GM21381 (cell line): Measurements from ENCODE around the gene PMP22.

Source experiments
- ATAC-seq: cut with Tn5 transposase; IDR thresholded peaks from one replicate; pipeline ENCODE4 v1.9.1; 2021; ENCODE audit warnings: mild to moderate bottlenecking, moderate library complexity; ENCODE audit not compliant: unreplicated experiment

PMP22 gene

DNA sequence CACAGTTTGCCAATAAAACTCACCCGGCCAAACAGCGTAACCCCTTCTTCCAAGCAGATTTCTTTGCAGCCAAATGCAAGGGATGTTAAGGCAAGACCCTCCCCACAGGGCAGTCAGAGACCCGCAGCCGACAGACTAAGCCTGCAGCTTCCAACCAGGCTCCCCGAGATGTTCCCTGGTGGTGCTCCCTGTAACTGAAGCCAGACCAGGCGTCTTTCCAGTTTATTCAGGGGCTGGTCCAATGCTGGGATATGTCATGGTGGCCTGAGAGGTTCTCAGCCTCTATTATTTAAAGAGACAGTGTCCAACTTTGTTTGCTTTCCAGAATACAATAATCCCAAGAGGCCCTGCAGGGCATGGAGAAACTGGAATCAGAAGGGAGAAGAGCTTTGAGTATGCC, at the start of gene PMP22:
PMP22 (minus strand) TSS at position 196 of the 400 bp plus-strand sequence. CDS start 4,599 bp downstream, outside the sequence.
- no peak for ATAC-seq

DNA sequence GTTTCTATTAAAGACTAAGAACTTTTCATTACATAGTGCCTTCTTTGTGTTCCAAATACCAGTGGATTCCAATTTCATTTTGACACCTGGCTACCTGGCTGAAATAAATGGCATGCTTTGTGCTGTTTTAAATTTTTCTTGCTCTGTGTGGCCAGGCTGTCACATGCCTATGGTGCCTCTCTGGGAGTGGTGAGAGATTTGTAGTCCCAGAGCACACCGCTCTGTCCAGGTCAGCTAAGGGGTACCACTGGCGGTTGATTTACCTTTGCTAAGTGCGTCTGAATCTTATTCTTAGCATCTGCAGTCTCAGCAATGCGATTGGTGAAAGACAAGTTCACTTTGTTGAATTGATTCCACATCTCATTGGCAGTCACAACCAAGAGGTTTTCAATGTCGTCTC, 46.9 kb upstream of the PMP22 start:
- no peak for ATAC-seq

DNA sequence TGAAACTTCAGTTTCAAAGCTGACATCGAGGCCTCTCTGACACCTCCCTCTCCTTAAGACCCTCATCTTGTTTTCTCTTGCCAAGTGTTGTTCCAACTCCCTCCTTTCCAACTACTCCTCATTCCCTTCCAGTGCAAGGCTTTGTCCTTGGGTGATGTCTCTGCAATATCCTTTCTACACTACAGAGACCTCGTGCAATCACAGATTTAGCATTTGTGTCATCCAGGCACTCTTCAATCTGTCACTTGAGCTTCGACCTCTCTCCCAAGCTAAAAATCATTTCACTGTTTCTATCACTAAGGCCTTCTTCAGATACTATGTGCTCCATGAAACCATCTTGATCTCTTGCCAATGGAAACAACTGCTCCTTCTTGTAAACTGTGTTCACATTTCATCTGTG, 44.7 kb upstream of the PMP22 start:
- no peak for ATAC-seq

DNA sequence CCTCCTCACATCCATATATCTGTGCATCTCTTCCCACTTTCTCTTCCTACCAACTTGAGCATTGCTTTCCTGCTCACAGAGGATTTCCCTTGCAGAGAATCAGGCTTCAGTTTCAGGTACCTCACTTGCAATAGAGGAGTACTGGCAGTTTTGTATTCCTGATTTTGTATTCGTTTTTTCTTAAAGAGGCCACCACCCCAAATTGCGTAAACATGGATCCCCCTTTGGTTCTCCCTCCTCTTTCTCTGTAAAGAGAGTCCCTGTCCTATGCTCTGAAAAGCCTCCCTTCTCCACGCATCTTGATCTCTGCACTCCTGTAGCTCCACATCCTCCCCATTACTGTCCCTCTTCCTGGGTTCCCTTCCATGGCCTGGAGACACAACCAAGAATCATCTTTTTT, 44.1 kb upstream of the PMP22 start:
- ATAC-seq = no peak

DNA sequence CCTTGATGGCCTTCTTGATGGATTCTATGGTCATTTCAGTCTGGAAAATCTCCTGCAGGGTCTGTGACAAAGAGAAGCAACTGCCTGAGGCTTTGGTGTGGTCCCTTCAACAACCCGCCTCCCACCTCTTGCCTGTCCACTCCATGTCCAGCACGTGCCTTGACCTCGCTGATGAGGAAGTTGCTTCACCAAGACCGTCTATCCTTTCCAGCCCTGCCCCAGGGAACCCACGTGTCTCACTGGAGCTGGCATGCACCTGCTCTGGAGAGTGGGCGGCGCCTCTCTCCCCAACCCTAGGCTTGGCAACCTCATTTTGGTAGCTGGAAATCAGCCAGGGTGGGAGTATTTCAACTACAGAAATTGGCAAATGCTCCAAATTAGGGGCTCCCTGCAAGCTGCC, 43.6 kb upstream of the PMP22 start:
- ATAC-seq = no peak

DNA sequence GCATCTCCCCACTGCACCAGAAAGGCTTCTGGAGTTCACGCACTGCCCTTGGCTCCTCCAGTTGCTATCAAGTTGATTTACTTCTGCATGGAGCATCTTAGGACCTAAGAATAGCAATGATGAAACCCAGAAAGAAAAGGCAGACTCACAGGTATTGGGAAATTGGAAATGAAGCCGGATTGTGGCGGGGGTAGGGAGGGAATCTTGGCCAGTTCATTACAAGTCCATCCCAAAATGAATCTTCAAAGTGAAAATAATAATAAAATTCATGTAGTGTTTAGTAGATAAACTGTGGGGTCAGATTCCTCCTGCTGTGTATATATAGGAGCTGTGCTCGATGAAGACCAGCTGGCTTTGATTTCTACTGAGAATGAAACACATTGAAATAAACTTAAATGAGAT, 42.6 kb upstream of the PMP22 start:
- ATAC-seq = no peak

DNA sequence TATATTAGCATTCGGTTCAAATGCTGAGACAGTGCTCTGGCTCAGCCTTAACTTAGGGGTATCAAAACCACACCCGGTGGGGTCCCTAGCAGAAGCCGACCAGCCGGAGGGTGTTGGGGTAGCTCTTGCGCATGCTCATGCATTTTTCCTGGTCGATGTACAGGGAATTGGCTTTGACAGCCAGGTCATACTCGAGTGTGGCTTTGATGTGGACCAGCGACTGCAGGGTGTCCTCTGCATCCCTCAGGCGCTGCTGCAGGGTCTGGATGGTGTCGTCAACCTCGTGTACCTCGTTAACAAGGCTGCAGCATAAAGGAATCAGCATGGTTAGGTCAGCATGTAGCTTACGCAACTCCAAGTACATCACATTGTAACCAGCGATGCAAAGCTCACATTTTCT, 38.7 kb upstream of the PMP22 start:
- no peak for ATAC-seq

DNA sequence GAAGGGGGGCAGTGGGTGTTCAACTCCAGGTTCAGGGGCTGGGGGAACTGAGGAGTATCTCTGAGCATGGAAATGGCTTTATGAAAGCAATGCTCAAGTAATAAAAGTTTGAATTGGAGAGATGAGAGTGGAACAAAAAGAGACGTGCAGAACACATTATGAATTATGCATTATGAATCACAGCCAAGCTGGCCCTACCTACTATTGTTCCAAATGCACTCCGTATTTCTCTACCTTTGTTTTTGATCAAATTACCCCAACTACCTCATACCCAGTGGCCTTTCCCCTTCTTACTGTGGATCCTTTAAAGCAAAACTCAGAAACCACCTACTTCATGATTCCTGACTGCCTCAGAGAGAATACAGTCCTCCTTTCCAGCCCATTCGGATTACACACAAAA, 38.1 kb upstream of the PMP22 start:
- ATAC-seq = no peak

DNA sequence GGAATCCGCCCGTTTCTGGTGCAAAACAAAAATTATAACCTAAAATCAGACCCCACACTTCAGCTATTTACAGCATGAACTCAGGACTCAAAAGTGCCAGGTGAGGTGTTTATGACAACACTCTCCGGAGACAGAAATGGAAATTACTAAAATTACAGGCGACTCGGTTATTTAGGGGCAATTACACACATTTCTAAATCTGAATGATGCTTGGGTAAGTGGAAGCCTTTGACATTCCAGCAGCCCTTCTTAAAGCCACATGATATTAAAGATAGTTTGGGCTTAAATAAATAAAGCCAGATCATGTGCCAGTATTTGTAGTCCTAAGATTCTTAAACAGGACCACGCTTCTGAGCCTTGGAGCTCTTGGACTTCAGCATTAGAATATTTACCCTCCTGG, 36.7 kb upstream of the PMP22 start:
- ATAC-seq = no peak

DNA sequence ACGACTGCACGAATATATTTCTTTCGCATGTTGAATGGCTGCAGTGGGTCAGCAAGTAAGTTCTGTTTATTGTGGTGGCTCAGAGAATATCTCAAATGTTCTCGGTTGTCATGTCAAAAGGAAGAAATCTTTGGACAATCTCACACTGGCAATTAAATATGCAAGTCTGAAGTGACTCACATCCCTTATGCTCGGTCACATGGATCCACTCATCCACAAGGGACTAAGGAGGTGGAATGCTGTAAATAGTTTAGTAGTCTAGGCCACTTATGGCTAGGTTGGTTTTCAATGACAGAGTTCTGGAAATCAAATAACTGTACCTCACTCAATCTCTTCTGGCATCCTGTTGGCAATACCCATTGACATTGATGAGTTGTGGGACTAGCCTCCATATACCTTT, 33.0 kb upstream of the PMP22 start:
- no peak for ATAC-seq

DNA sequence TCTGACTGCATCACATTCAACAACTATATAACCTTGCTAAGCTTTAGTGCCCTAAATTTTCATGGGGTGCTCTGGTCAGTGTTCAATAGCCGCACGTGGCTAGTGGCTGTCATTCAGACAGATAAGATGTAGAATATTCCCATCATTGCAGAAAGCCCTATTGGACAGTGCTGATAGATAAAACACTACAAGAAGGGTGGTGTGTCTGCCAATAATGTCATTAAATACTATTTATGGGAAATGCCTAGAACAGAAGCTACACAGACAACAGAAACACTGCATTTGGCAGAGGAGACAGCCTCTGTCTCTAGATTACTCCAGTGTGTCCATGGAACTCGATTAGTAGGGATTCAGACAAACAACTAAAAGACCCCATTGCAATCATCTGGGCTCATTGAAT, 28.4 kb upstream of the PMP22 start:
- ATAC-seq = no peak

DNA sequence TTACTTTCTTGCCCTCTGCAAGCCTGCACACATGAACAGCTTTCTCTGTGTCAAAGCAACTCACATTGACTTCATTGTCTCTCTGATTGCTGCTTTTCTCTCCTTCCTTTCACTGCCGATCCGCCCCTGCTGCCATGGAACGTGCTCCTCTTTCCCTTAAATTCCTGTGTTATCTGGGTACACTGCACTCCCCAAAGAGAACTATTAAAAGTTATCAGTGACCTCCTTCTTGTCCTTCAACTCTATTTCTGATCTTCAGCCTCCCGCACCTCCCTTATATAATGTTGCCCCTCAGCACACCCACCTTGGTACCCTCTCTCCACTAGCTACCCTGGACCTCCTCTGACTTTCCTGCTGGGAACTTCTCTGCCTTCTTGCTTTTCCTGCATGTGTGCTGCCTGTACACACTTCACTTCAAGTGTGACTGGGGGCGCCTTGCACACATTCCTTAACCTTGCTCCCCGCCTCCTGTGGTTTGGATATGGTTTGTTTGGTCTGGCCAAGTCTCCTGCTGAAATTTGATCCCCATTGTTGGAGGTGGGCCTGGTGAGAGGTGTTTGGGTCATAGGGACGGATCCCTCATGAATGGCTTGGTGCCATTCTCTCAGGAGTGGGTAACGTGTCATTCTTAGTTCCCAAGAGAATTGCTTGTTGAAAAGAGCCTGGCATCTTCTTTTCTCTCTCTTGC, 26.7 kb upstream of the PMP22 start:
- ATAC-seq = no peak

DNA sequence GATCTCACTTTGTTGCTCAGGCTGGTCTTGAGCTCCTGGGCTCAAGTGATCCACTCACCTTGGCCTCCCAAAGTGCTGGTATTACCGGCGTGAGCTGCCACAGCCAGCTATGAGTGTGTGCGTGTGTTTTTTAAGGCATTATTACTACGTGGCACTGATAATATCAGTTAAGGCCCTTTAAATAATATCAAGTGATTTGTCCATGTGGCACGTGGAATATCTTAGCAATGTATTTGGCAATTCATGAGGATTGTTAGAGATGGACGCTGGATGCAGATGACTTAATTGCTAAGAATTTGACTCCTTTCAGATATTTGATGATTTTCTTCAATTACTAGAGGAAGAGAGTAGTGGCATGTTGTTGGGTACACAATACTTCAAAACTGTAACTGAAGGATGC, 25.5 kb upstream of the PMP22 start:
- no peak for ATAC-seq

DNA sequence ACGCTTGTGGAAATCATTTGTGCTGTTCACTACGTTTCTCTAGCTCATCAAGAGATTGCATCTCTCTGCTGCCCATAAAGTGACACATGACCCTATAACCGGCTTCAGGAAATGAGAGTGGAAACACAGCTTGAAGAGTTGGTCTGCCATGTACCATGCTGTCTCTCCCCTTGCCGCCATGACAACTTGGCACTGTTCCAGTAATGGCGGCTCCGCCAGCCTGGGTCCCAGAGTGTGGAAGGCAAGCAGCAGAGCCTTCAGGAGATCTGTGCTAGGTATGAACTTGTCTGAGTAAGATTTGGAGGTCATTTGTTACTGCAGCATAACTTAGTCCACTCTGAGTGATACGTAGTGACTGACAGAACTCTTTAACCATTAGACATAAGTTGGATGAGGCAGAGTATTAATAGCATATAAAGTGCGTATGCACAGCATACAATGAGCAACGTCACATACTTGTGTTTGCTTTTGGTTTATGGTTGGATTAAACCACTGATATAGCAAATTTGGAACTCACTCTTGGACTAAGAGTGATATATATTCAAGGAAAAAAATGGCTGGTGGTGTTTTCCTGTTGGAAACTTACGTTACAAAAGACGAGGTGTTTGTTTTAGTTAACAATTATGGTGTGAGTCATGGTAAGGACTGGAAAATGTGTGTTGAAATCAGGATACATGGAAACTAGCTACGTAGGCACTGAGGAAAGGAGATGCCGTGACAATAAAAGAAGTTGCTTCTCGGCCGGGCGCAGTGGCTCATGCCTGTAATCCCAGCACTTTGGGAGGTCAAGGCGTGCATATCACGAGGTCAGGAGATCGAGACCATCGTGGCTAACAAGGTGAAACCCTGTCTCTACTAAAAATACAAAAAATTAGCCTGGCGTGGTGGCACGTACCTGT, 24.4 kb upstream of the PMP22 start:
- ATAC-seq = no peak

DNA sequence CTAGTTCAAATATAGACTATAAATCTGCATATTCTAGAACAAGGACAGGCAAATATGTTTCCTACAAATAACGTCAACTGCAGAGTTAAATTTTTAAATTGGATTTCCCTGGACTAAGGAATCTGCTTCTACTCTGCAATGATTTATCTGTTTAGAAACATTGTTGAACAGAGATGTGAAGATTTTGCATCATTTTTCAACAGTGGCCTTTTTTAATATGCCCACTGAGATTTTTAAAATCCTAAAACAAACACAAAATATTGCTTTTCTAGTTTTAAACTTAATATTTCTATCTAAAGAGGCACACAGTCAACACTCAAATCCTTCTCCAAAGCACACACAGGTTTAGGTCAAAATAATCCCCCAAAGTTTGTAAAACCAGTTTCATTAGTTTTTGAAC, 23.7 kb upstream of the PMP22 start:
- ATAC-seq = no peak

DNA sequence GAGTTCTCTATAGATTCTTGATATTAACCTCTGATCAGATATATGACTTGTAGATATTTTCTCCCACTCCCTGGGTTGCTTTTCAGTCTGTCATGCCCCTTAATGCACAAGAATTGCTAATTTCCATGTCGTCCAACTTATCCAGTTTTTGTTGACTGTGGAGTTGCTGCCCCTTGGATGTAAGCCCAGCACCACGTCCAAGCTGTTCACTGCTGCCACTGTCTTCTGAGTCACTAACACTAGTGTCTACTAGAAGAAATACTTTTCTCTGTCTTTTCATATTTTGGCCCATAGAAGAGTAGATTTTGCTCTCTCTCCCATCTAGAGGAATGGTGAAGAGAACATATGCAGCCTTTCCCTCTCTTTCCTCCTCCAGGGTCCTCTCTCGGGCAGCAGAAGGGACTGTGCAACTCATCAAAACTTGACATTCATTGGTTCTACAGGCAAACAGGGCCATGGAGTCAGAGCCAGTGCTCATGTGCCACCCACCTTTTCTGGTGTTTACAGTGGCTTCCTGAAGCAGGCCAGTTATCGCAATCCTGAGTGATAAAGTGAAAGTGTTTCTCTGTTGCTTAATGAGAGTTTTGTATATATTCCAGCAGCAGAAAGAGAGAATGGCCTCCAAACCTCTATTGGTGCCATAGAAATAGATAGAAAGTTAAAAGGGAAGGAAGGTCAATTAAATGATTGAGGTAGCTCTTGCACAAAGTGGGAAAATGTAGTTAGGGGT, 22.6 kb upstream of the PMP22 start:
- ATAC-seq = no peak

DNA sequence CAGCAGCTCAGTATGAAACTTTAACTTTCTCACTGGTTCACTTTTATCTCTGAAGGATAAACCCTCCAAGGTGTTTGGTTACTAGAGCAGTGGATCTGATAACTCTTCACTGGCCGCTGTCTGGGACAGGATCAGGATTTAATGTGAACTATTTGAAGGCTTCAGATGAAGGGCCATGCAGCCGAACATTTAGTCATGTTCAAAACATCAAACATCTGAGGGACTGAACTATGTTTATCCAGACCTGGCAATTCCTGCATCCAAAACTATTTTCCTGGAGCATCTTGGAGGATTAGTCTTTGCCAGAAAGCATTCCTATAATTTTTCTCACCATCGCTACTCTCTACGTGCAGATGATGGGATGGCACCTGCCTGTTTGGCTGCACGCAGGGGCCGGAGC, 20.3 kb upstream of the PMP22 start:
- no peak for ATAC-seq

DNA sequence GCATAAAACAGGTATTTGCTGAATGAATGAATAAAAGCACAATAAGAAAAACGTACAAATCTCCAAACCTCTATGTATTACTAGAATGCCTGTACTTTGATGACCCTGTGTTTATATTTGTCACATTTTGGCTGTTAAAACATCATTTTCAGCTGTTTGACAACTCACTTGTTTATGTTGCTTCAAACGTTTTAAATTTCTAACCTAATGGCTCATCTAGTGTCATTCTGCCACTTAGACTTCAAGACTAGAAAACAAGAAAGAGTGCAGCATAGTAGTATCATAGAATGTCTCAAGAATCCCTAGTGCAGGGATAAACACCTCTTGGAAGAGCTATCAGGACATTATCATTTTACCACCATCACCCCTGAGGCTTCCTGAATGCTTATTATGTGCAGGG, 19.4 kb upstream of the PMP22 start:
- no peak for ATAC-seq

DNA sequence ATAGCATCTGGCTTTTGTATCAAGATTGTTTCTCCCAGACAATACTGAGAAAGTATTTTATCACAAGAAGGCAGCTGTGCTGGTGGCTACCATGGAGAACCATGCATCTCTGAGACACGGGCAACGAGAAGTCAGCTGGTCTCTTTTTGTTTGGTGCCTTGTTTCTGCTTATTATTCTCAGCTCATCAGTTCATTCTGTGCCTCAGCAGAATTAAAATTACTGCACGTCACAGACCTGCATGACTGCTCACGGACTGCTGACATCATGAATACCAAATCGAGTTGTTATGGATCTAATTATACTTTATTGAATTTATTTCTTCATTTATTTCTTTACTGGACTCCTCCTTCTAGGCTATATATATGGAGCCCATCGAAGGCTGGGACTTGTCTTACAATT, 19.0 kb upstream of the PMP22 start:
- no peak for ATAC-seq

DNA sequence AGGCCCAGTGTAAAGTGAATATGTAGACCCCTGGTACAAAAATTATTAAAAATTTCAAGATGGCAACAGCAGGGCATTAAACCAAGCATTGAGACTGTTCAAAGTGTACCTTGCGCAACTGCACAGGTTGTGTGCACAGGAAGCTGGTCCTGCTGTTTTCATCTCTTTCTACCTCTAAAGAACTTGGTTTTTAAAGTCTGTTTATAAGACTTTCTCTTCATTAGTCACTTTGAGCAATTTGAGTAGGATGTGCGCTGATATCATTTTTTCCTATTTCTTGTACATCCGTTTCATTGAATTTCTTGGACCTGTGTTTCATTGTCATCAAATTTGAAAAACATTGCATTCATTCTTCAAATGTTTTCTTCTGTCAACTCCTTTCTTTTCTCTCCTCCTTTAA, 16.8 kb upstream of the PMP22 start:
- no peak for ATAC-seq

DNA sequence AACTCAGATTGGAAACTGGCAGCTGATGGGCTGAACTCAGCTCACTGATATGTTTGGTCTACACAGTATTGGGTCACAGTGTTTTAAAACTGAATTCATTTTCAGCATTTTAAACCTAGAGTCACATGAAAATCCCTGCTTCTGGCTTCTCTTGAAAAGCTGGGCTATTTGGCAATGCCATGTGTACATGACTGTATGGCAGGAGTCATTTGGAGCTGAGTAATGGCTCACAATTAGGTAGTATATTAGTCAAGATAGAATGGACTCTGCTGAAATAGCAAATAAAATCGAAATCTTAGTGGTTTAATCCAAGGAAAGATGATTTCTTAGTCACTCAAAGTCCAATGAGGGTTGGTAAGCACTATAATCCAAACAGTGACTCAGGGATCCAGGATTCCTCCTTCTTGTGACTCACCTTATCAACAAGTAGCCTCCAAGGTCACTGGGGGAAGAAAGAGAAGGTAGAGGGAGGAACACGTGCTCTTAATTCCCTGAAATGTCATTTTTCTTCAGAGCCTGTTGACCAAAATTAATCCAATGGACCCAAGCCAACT, 13.9 kb upstream of the PMP22 start:
- no peak for ATAC-seq
